IMR-90 (cell line): ENCODE measurements around the gene CXCL3. TPM values are rescaled to one million over a fixed set of nuclear protein-coding genes. Genes with fewer than 3 reads are reported as not detected.

ENCODE experiments used
- ATAC-seq: fragments of 200-7000 bp; cut with Tn5 transposase; 2 replicates; pipeline ENCODE4 v1.9.1; 2020; ENCODE audit warnings: low read depth, mild to moderate bottlenecking, moderate library complexity
- BruUV-seq: library from RNA; stranded (reverse); fragments of 400-500 nt; replicated peaks from 2 replicates; lab custom pipeline; 2021; lab: Mats Ljungman, UMichigan
- CTCF ChIA-PET: fragments of 300-600 bp; formaldehyde crosslinking; extraction: SDS; loops from one replicate; lab custom pipeline; 2021; ENCODE audit warnings: antibody characterized with exemption; lab: Yijun Ruan, JAX
- POLR2A ChIA-PET: fragments of 300-600 bp; sonication (Branson Sonifier 250); formaldehyde crosslinking; loops from one replicate; lab custom pipeline; 2022; ENCODE audit warnings: antibody characterized with exemption; ENCODE audit not compliant: unreplicated experiment; lab: Charles Lee
- DNase-seq: peaks from one replicate; pipeline ENCODE4 v3.0.0; 2013
- H2AFZ ChIP-seq: replicated peaks from 2 replicates; pipeline ENCODE3; 2013; ENCODE audit warnings: low read length, mild to moderate bottlenecking; ENCODE audit not compliant: poor library complexity
- H2AK5ac ChIP-seq: 2 replicates; pipeline ENCODE4 v1.6.1; 2013; ENCODE audit warnings: low read depth, low read length, inconsistent platforms
- H2AK9ac ChIP-seq: replicated peaks from 2 replicates; pipeline ENCODE3; 2013; ENCODE audit warnings: mild to moderate bottlenecking, low read depth, low read length, moderate library complexity; ENCODE audit not compliant: poor library complexity
- H2BK120ac ChIP-seq: 2 replicates; pipeline ENCODE4 v1.6.1; 2013; ENCODE audit warnings: low read depth, low read length, inconsistent platforms
- H2BK15ac ChIP-seq: 3 replicates; pipeline ENCODE4 v1.6.1; 2013; ENCODE audit warnings: low read depth, low read length, inconsistent platforms
- H2BK20ac ChIP-seq: 2 replicates; pipeline ENCODE4 v1.6.1; 2013; ENCODE audit warnings: low read depth, mild to moderate bottlenecking, inconsistent platforms, low read length, moderate library complexity
- H2BK5ac ChIP-seq: 2 replicates; pipeline ENCODE4 v1.6.1; 2013; ENCODE audit warnings: mild to moderate bottlenecking, low read depth, low read length, inconsistent platforms; ENCODE audit not compliant: poor library complexity, severe bottlenecking
- H3K14ac ChIP-seq: replicated peaks from 2 replicates; pipeline ENCODE4 v1.6.1; 2013; ENCODE audit warnings: low read depth, low read length, inconsistent platforms
- H3K18ac ChIP-seq: 2 replicates; pipeline ENCODE4 v1.6.1; 2013; ENCODE audit warnings: low read depth, low read length, control low read depth
- H3K23ac ChIP-seq: 2 replicates; pipeline ENCODE4 v1.6.1; 2013; ENCODE audit warnings: low read depth, low read length, inconsistent platforms
- H3K27ac ChIP-seq: 2 replicates; pipeline ENCODE4 v1.5.1; 2013; ENCODE audit warnings: mild to moderate bottlenecking, control low read depth, low read length; ENCODE audit not compliant: insufficient read depth
- H3K27me3 ChIP-seq: 2 replicates; pipeline ENCODE4 v1.6.1; 2013; ENCODE audit warnings: low read length; ENCODE audit not compliant: control insufficient read depth, insufficient read depth
- H3K36me3 ChIP-seq: 2 replicates; pipeline ENCODE4 v1.6.1; 2013; ENCODE audit warnings: low read length, mixed read lengths; ENCODE audit not compliant: control insufficient read depth, insufficient read depth
- H3K4ac ChIP-seq: 2 replicates; pipeline ENCODE4 v1.6.1; 2013; ENCODE audit warnings: low read depth, low read length, inconsistent platforms
- H3K4me1 ChIP-seq: 2 replicates; pipeline ENCODE4 v1.6.1; 2013; ENCODE audit warnings: low read length, mixed read lengths; ENCODE audit not compliant: control insufficient read depth, insufficient read depth
- H3K4me2 ChIP-seq: 2 replicates; pipeline ENCODE4 v1.6.1; 2013; ENCODE audit warnings: low read depth, mild to moderate bottlenecking, control low read depth, low read length, moderate library complexity
- H3K4me3 ChIP-seq: 2 replicates; pipeline ENCODE4 v1.5.1; 2013; ENCODE audit warnings: low read depth, mild to moderate bottlenecking, control low read depth, low read length, moderate library complexity; ENCODE audit not compliant: insufficient read depth
- H3K56ac ChIP-seq: 2 replicates; pipeline ENCODE4 v1.6.1; 2013; ENCODE audit warnings: low read length, inconsistent platforms; ENCODE audit not compliant: insufficient read depth; ENCODE audit errors: extremely low read depth
- H3K79me1 ChIP-seq, 2 experiments: 2 replicates each; pipeline ENCODE4 v1.6.1; 2013; ENCODE audit warnings: low read length in 2 of 2, inconsistent platforms in 1 of 2, low read depth in 1 of 2
- H3K9ac ChIP-seq: 2 replicates; pipeline ENCODE4 v1.6.1; 2013; ENCODE audit warnings: low read depth, low read length, control low read depth
- H3K9me1 ChIP-seq: 2 replicates; pipeline ENCODE4 v1.6.1; 2013; ENCODE audit warnings: low read length, inconsistent platforms; ENCODE audit not compliant: insufficient read depth
- H3K9me3 ChIP-seq: 2 replicates; pipeline ENCODE4 v1.6.1; 2013; ENCODE audit warnings: low read length; ENCODE audit not compliant: control insufficient read depth, insufficient read depth
- H4K20me1 ChIP-seq: 2 replicates; pipeline ENCODE4 v1.6.1; 2013; ENCODE audit warnings: low read length, inconsistent platforms; ENCODE audit not compliant: insufficient read depth
- H4K5ac ChIP-seq: 2 replicates; pipeline ENCODE4 v1.6.1; 2013; ENCODE audit warnings: mild to moderate bottlenecking, low read depth, low read length, control low read depth
- H4K8ac ChIP-seq, 2 experiments: 2 replicates each; pipeline ENCODE4 v1.6.1; 2013; ENCODE audit warnings: low read depth in 2 of 2, low read length in 2 of 2, control low read depth in 1 of 2, inconsistent platforms in 1 of 2
- H4K91ac ChIP-seq: 2 replicates; pipeline ENCODE4 v1.6.1; 2013; ENCODE audit warnings: low read depth, low read length, inconsistent platforms; ENCODE audit not compliant: insufficient read depth
- MAFK ChIP-seq: IDR thresholded peaks from 2 replicates; pipeline ENCODE4 v1.6.1; 2012; ENCODE audit warnings: low read depth, low read length, improper control_type of control experiment
- MAZ ChIP-seq: IDR thresholded peaks from 2 replicates; pipeline ENCODE4 v1.6.1; 2012; ENCODE audit warnings: low read depth, mild to moderate bottlenecking, low read length, improper control_type of control experiment, moderate library complexity, borderline replicate concordance
- POLR2A ChIP-seq: IDR thresholded peaks from 2 replicates; pipeline ENCODE4 v1.6.1; 2012; ENCODE audit warnings: mild to moderate bottlenecking, low read depth, low read length
- RAD21 ChIP-seq: IDR thresholded peaks from 2 replicates; pipeline ENCODE4 v1.6.1; 2012; ENCODE audit warnings: low read length, improper control_type of control experiment
- RFX5 ChIP-seq: IDR thresholded peaks from 2 replicates; pipeline ENCODE4 v1.8.0; 2012; ENCODE audit warnings: low read depth, mild to moderate bottlenecking, low read length, moderate library complexity
- SMC3 ChIP-seq: fragments of 150-350 bp; IDR thresholded peaks from 2 replicates; pipeline ENCODE4 v1.6.1; 2016; ENCODE audit warnings: low read depth, mild to moderate bottlenecking, antibody characterized with exemption, low read length, moderate library complexity
- WGBS, 2 experiments: methylation state at CpG; one replicate each; pipeline versions ENCODE4 v1.1.5 to v1.1.7; 2013; ENCODE audit warnings: missing lambda C conversion rate in 2 of 2; ENCODE audit not compliant: insufficient read length in 1 of 2; ENCODE audit errors: extremely low coverage in 2 of 2; 5-methylcytosine and 5-hydroxymethylcytosine counted together
- dilution Hi-C: fragments of 300-500 bp; cut with HindIII; formaldehyde crosslinking; loops from one replicate; pipeline ENCODE4 v1.14.3; 2018; ENCODE audit warnings: low sequenced_read_pairs; ENCODE audit not compliant: unreplicated experiment
- in situ Hi-C: fragments of 300-500 bp; cut with MboI; formaldehyde crosslinking; loops from 3 replicates; pipeline ENCODE4 v1.14.3; 2019; ENCODE audit warnings: low sequenced_read_pairs, inconsistent platforms, mixed read lengths
- intact Hi-C: fragments of 100-400 bp; cut with micrococcal nuclease; formaldehyde crosslinking; loops from 2 replicates; pipeline ENCODE4 v1.10.0; 2022
- polyA plus RNA-seq, 3 experiments: library from polyadenylated mRNA; depleted of rRNA; stranded (reverse); fragments of >200 nt; gene quantifications; 2 replicates each; pipeline ENCODE4 v1.2.3, GENCODE V29; 2012; ENCODE audit warnings: low replicate concordance in 1 of 3
- total RNA-seq: library from RNA; depleted of rRNA; stranded (reverse); fragments of >200 nt; gene quantifications from 2 replicates; pipeline ENCODE4 v1.2.3, GENCODE V29; 2012
- TF ChIP-seq, protein P1 (sequence below): conservative IDR thresholded peaks from 2 replicates; pipeline ENCODE4 v1.5.1; 2012; ENCODE audit warnings: mild to moderate bottlenecking, low read depth, low read length, improper control_type of control experiment
- TF ChIP-seq, protein P2 (sequence below): fragments of 150-350 bp; IDR thresholded peaks from 2 replicates; pipeline ENCODE4 v1.6.1; 2017; ENCODE audit warnings: mild to moderate bottlenecking, antibody characterized with exemption, low read length, low read depth

The CXCL3 gene
- total and polyA plus RNA-seq, 2 of the 4 experiments (the other 2 are of a cell fraction) = 0.18 to 0.74 TPM

DNA sequence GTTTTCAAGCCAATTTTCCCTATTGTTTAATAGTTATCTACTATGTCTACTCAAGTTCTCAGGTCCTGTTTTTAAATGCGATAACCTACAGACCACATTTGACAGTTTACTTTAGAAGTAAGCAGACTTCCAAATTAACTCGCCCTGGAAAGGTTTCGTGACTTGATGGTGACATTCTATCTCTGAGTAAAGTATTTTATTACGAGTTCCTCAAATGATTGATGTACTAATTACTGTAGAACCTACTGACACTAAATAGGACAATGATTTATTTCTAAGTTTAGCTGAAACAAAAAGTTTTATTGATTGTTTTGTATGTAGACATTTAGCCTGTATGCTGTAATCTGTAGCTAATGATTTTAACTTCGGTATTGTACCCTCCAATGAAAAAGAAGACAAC, 48.6 kb downstream of the CXCL3 start:
- H2AK5ac ChIP-seq = no peak overlapping the region
- WGBS, 2 experiments = no CpG with 5 or more reads among the region's 5 CpGs
- CTCF ChIA-PET = no interaction called here
- POLR2A ChIA-PET = no interaction called here
- no peak overlapping the region for H4K5ac ChIP-seq
- H4K20me1 ChIP-seq = no peaks in the 10 kb centered on the region
- H3K9me1 ChIP-seq = no peaks in the 10 kb centered on the region; the same call in 1 of the 2 replicates
- H3K23ac ChIP-seq = no peak overlapping the region
- H2BK15ac ChIP-seq = no peak overlapping the region
- no peak overlapping the region for H3K27ac ChIP-seq
- H3K4me2 ChIP-seq = no peak overlapping the region
- TF ChIP-seq MAFK = no peak
- no peak for TF ChIP-seq RFX5
- no peak for TF ChIP-seq SMC3
- TF ChIP-seq, protein P1, sequence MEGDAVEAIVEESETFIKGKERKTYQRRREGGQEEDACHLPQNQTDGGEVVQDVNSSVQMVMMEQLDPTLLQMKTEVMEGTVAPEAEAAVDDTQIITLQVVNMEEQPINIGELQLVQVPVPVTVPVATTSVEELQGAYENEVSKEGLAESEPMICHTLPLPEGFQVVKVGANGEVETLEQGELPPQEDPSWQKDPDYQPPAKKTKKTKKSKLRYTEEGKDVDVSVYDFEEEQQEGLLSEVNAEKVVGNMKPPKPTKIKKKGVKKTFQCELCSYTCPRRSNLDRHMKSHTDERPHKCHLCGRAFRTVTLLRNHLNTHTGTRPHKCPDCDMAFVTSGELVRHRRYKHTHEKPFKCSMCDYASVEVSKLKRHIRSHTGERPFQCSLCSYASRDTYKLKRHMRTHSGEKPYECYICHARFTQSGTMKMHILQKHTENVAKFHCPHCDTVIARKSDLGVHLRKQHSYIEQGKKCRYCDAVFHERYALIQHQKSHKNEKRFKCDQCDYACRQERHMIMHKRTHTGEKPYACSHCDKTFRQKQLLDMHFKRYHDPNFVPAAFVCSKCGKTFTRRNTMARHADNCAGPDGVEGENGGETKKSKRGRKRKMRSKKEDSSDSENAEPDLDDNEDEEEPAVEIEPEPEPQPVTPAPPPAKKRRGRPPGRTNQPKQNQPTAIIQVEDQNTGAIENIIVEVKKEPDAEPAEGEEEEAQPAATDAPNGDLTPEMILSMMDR = no peak
- TF ChIP-seq MAZ = no peak
- no peak for TF ChIP-seq POLR2A
- TF ChIP-seq, protein P2, sequence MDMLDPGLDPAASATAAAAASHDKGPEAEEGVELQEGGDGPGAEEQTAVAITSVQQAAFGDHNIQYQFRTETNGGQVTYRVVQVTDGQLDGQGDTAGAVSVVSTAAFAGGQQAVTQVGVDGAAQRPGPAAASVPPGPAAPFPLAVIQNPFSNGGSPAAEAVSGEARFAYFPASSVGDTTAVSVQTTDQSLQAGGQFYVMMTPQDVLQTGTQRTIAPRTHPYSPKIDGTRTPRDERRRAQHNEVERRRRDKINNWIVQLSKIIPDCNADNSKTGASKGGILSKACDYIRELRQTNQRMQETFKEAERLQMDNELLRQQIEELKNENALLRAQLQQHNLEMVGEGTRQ = no peak
- no peak for TF ChIP-seq RAD21
- in situ Hi-C loops = no loop called here
- no peak overlapping the region for H2AFZ ChIP-seq
- dilution Hi-C loops = no loop called here
- DNase-seq (no peak), ATAC-seq (no peak)
- H3K9ac ChIP-seq = no peak overlapping the region
- H2BK20ac ChIP-seq = no peak overlapping the region
- H3K36me3 ChIP-seq = no peaks in the 10 kb centered on the region
- H3K4me1 ChIP-seq = no peaks in the 10 kb centered on the region
- H4K91ac ChIP-seq = no peak overlapping the region
- no peaks in the 10 kb centered on the region for H3K79me1 ChIP-seq
- intact Hi-C loops = no loop called here
- H3K18ac ChIP-seq = no peak overlapping the region
- H4K8ac ChIP-seq = no peak overlapping the region
- no peak overlapping the region for H3K4me3 ChIP-seq
- H3K56ac ChIP-seq = no peak overlapping the region
- no peak overlapping the region for H2BK5ac ChIP-seq
- H3K9me3 ChIP-seq = no peaks in the 10 kb centered on the region
- peaks cover 8% of the 10 kb centered on the region for H3K27me3 ChIP-seq
- no peak overlapping the region for H2BK120ac ChIP-seq
- no peak overlapping the region for H3K14ac ChIP-seq
- no peak overlapping the region for H3K4ac ChIP-seq
- BruUV-seq = no TSS peak
- H2AK9ac ChIP-seq = no peak overlapping the region
